Measurements from ENCODE around the gene RPL7A.
"Not testable (repeated sequence)": the region's sequence is repeated elsewhere in the genome, so short reads cannot be mapped to it uniquely, and the experiment has no call there.

Gene RPL7A

GRCh38 chr9:133389562-133389961 is 41.5 kb downstream of the RPL7A start:
- DNase-seq: no peak

- DNase-seq: no peak
Observed at GRCh38 chr9:133390713-133391112, 42.7 kb downstream of the RPL7A start.

- DNase-seq: not testable (repeated sequence)
Observed at GRCh38 chr9:133391449-133391848, 43.4 kb downstream of the RPL7A start.

- DNase-seq: not testable (repeated sequence)
Observed at GRCh38 chr9:133392308-133392707, 44.3 kb downstream of the RPL7A start.

- DNase-seq: no peak
Observed at GRCh38 chr9:133393399-133393798, 45.4 kb downstream of the RPL7A start.

- no peak for DNase-seq
Observed at GRCh38 chr9:133394687-133395271, 46.8 kb downstream of the RPL7A start.

- DNase-seq: no peak
Observed at GRCh38 chr9:133396952-133397351, 48.9 kb downstream of the RPL7A start.

GRCh38 chr9:133397370-133397769 is 49.4 kb downstream of the RPL7A start:
- DNase-seq: no peak

GRCh38 chr9:133397895-133398294 is 49.9 kb downstream of the RPL7A start:
- DNase-seq: no peak

GRCh38 chr9:133400292-133400691 is 52.3 kb downstream of the RPL7A start:
- DNase-seq: no peak
